Endothelial cell (in vitro differentiated cells): ENCODE measurements around the gene S100A1. TPM values are rescaled to one million over a fixed set of nuclear protein-coding genes. Genes with fewer than 3 reads are reported as not detected.

ENCODE experiments used
- DNase-seq: peaks from one replicate; pipeline ENCODE4 v3.0.0; 2021; ENCODE audit warnings: low spot score
- H3K27ac Mint-ChIP-seq: one replicate; pipeline ENCODE4 v1.8.0; 2021; ENCODE audit warnings: mixed read lengths, inconsistent platforms; ENCODE audit not compliant: unreplicated experiment
- H3K27me3 Mint-ChIP-seq: one replicate; pipeline ENCODE4 v1.8.0; 2021; ENCODE audit warnings: mild to moderate bottlenecking, moderate library complexity, mixed read lengths, inconsistent platforms; ENCODE audit not compliant: unreplicated experiment
- H3K36me3 Mint-ChIP-seq: one replicate; pipeline ENCODE4 v1.8.0; 2021; ENCODE audit warnings: mild to moderate bottlenecking, low read depth, mixed read lengths, inconsistent platforms; ENCODE audit not compliant: unreplicated experiment
- H3K4me1 Mint-ChIP-seq: one replicate; pipeline ENCODE4 v1.8.0; 2021; ENCODE audit warnings: mild to moderate bottlenecking, mixed read lengths, inconsistent platforms; ENCODE audit not compliant: unreplicated experiment
- H3K4me3 Mint-ChIP-seq: one replicate; pipeline ENCODE4 v1.8.0; 2021; ENCODE audit warnings: mild to moderate bottlenecking, mixed read lengths, inconsistent platforms; ENCODE audit not compliant: unreplicated experiment
- H3K9me3 Mint-ChIP-seq: one replicate; pipeline ENCODE4 v1.8.0; 2021; ENCODE audit warnings: mixed read lengths, inconsistent platforms; ENCODE audit not compliant: unreplicated experiment
- CTCF ChIP-seq: fragments of 200-600 bp; sonication (generic); IDR thresholded peaks from one replicate; pipeline ENCODE4 v1.5.0; 2021; ENCODE audit warnings: antibody characterized with exemption; ENCODE audit not compliant: unreplicated experiment
- total RNA-seq: library from RNA; stranded (reverse); fragmentation: NEBNext Ultra II Directional; extraction: Animal tissue kit (Norgen Biotek cat#: 25700); gene quantifications from one replicate; pipeline ENCODE4 v1.2.1, GENCODE V29; 2021; ENCODE audit not compliant: unreplicated experiment

Gene S100A1
- total RNA-seq, 1 donor from 2014 or later: not detected

DNA sequence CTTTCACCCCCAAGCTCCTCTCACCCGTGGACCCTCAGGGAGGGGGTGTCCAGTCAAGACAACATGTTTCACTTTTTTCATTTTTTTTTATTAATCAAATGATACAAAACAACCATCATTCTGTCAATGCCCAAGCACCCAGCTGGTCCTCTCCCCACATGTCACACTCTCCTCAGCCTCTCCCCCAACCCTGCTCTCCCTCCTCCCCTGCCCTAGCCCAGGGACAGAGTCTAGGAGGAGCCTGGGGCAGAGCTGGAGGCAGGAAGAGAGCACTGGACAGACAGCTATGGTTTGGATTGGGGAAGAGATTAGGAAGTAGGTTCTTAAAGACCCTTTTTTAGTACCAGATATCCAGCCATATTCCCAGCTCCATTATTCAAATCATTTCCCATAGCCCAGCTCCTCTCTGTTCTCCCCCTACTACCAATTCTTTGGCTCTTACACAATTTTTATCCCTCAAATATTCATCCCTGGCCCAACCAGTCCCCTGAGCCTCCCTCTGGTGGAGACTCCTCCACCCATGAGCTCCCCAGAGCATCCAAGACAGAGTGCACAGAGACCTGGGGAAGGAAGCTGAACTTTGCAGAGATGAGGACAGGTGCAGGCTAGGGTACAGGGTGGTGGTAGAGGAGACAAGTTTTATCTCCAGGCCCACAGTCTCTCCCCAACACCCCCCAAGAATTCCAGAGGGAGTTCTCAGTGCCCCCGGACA, 13.9 kb upstream of the S100A1 start:
- peaks cover 20% of the 10 kb centered on the region for H3K27me3 Mint-ChIP-seq
- no peak overlapping the region for H3K4me3 Mint-ChIP-seq
- H3K4me1 Mint-ChIP-seq: peaks cover 28% of the 10 kb centered on the region
- H3K36me3 Mint-ChIP-seq: peaks cover 14% of the 10 kb centered on the region
- no peak for DNase-seq
- no peak for TF ChIP-seq CTCF
- no peaks in the 10 kb centered on the region for H3K9me3 Mint-ChIP-seq
- no peak overlapping the region for H3K27ac Mint-ChIP-seq

DNA sequence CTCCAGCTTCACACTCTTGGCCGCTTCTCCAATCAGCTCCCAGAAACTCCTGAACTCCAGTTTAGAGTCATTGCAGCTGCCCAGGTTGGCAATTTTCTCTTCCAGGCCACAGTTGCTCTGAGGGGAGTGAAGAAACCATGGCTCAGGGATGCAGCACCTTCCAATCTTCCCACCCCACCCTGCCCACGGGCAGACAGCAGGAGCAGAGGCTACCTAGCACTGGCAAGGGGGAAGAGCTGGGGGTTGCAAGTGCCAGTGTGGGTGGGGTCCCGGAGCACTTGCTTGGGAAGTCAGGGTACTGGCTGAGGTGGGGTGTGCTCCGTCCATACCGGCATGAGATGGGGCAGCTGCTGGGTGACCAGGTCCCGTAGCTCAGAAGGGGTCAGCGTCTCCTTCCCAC, 13.3 kb upstream of the S100A1 start:
- Mint-ChIP-seq H3K27me3 (peaks cover 18% of the 10 kb centered on the region), H3K4me1 (peaks cover 23% of the 10 kb centered on the region), H3K4me3 (no peak overlapping the region), H3K27ac (no peak overlapping the region), H3K9me3 (no peaks in the 10 kb centered on the region), H3K36me3 (peaks cover 14% of the 10 kb centered on the region)
- no peak for TF ChIP-seq CTCF
- no peak for DNase-seq

DNA sequence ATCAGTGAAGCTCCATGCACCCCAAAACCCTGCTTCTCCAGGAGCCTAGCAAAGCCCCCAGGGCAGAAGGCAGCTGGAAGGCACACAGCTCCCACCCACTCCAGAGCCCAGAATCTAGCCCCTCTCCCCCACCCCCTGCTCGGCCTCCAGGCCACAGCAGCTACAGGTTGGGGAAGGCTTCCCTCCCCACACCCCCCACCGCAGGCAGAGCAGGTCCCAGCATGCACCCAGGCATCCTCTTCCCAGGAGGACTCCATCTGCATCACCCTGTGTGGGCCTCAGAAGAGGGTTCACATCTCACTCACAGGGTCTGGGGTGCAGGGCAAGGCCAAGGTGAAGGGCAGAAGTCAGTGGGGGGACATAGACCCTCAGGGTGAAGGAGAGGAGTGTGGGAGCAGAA, 12.8 kb upstream of the S100A1 start:
- no peak for DNase-seq
- peaks cover 14% of the 10 kb centered on the region for H3K36me3 Mint-ChIP-seq
- no peaks in the 10 kb centered on the region for H3K9me3 Mint-ChIP-seq
- H3K27me3 Mint-ChIP-seq: peaks cover 16% of the 10 kb centered on the region
- H3K4me1 Mint-ChIP-seq: peaks cover 18% of the 10 kb centered on the region
- H3K27ac Mint-ChIP-seq: no peak overlapping the region
- TF ChIP-seq CTCF: no peak
- no peak overlapping the region for H3K4me3 Mint-ChIP-seq

DNA sequence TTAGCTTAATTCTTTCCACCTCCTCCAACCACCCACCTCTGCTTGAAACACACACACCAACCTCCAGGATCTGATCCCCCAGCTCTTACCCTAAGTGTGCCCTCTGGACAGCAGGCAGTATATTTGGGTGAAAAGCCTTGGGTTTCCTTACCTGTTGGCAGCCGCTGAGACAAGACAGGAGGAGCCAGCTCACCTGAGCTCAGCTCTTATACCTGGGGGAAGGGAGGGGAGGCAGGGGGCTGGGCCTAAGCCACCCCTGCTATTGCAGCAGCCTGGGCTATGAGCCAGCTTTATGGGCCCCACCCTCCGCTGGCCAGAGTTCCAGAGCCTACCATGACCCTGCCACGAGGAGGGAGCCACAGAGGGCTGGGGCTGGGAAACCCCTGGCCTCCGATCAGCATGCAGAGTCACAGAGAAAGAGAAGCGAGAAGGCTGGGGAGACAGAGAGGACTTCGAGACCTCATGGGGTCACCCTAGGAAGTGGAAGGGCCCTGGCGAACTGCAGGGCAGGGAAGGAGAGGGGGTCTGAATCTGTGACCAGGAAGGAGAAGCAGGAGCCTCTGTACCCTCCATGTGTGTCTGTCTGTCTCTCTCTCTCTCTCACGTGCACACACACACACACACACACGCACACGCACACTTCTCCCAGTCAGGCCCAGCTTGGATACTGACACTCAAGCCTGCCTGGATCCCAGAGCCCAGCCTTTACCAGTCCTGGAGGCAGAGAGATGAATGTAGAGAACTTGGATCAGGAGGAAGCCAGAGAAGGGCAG, 11.9 kb upstream of the S100A1 start, which contains the start of gene S100A14:
Gene S100A14, minus strand, starts transcription at position 182 of the 773 bp plus-strand sequence. CDS start 467 bp downstream, outside the sequence.
- Mint-ChIP-seq H3K27me3 (peaks cover 14% of the 10 kb centered on the region), H3K9me3 (no peaks in the 10 kb centered on the region), H3K4me3 (no peak within 1 kb of the TSS), H3K27ac (peak within 1 kb of the TSS; percentile 31), H3K4me1 (peaks cover 10% of the 10 kb centered on the region), H3K36me3 (peaks cover 12% of the 10 kb centered on the region)
- DNase-seq: no peak
- TF ChIP-seq CTCF: no peak

- H3K36me3 Mint-ChIP-seq: peaks cover 6% of the 10 kb centered on the region
- peaks cover 10% of the 10 kb centered on the region for H3K27me3 Mint-ChIP-seq
- TF ChIP-seq CTCF: no peak
- no peak overlapping the region for H3K4me3 Mint-ChIP-seq
- no peaks in the 10 kb centered on the region for H3K9me3 Mint-ChIP-seq
- peaks cover 4% of the 10 kb centered on the region for H3K4me1 Mint-ChIP-seq
- H3K27ac Mint-ChIP-seq: no peak overlapping the region
- no peak for DNase-seq
Observed at GRCh38 chr1:153616917-153617311, 11.3 kb upstream of the S100A1 start.
